HepG2 (cell line): ENCODE results near the gene RACGAP1. TPM values are rescaled to one million over a fixed set of nuclear protein-coding genes. Genes with fewer than 3 reads are reported as not detected.

Experiments
- CERS6 ChIP-seq: sonication (generic); formaldehyde crosslinking; IDR thresholded peaks from 2 replicates; pipeline ENCODE4 v1.5.0; 2020; ENCODE audit warnings: missing genetic modification reagents
- JARID2 ChIP-seq: sonication (generic); formaldehyde crosslinking; IDR thresholded peaks from 2 replicates; pipeline ENCODE4 v1.8.1; 2023; ENCODE audit warnings: missing genetic modification reagents, inconsistent platforms; ENCODE audit not compliant: insufficient replicate concordance
- KDM3A ChIP-seq: IDR thresholded peaks from 2 replicates; pipeline ENCODE4 v1.6.1; 2018; ENCODE audit warnings: low read depth, missing compliant biosample characterization
- KLF16 ChIP-seq, 2 experiments: sonication (generic) in 1 of 2; formaldehyde crosslinking in 1 of 2; IDR thresholded peaks; 2 replicates each; pipeline versions ENCODE4 v1.6.1 to v1.8.0; 2016 to 2023; ENCODE audit warnings: missing genetic modification reagents in 2 of 2, missing compliant biosample characterization in 1 of 2
- NFKBIZ ChIP-seq: IDR thresholded peaks from 2 replicates; pipeline ENCODE4 v1.6.1; 2018; ENCODE audit warnings: missing genetic modification reagents, missing compliant biosample characterization
- RFX1 ChIP-seq: fragments of 450-650 bp; IDR thresholded peaks from 2 replicates; pipeline ENCODE4 v1.6.1; 2017
- SOX5 ChIP-seq: IDR thresholded peaks from 2 replicates; pipeline ENCODE4 v1.6.1; 2016; ENCODE audit warnings: borderline replicate concordance
- TAF15 ChIP-seq: fragments of 200-400 bp; formaldehyde crosslinking; IDR thresholded peaks from one replicate; pipeline ENCODE4 v1.6.1; 2018; ENCODE audit warnings: mild to moderate bottlenecking, low read depth, low read length; ENCODE audit not compliant: poor library complexity, severe bottlenecking
- TRAFD1 ChIP-seq: sonication (generic); formaldehyde crosslinking; IDR thresholded peaks from 2 replicates; pipeline ENCODE4 v1.5.1; 2020; ENCODE audit warnings: missing genetic modification reagents, mild to moderate bottlenecking, borderline replicate concordance
- ZBTB34 ChIP-seq: sonication (generic); formaldehyde crosslinking; IDR thresholded peaks from 2 replicates; pipeline ENCODE4 v1.8.0; 2022; ENCODE audit warnings: mild to moderate bottlenecking, missing genetic modification reagents
- ZFP41 ChIP-seq: sonication (generic); formaldehyde crosslinking; IDR thresholded peaks from 2 replicates; pipeline ENCODE4 v1.4.0; 2020; ENCODE audit warnings: mild to moderate bottlenecking, missing genetic modification reagents, borderline replicate concordance
- ZNF34 ChIP-seq: sonication (generic); formaldehyde crosslinking; IDR thresholded peaks from 2 replicates; pipeline ENCODE4 v1.4.0; 2020; ENCODE audit warnings: mild to moderate bottlenecking, missing genetic modification reagents, borderline replicate concordance
- ZNF556 ChIP-seq: sonication (generic); formaldehyde crosslinking; IDR thresholded peaks from 2 replicates; pipeline ENCODE4 v1.4.0; 2020; ENCODE audit warnings: mild to moderate bottlenecking, missing genetic modification reagents, borderline replicate concordance
- ZNF691 ChIP-seq: sonication (generic); formaldehyde crosslinking; IDR thresholded peaks from 2 replicates; pipeline ENCODE4 v1.4.0; 2020; ENCODE audit warnings: missing genetic modification reagents, low read depth, mild to moderate bottlenecking, borderline replicate concordance
- ZNF710 ChIP-seq: sonication (generic); formaldehyde crosslinking; IDR thresholded peaks from 2 replicates; pipeline ENCODE4 v1.5.0; 2020; ENCODE audit warnings: mild to moderate bottlenecking, missing genetic modification reagents, borderline replicate concordance
- ZNF784 ChIP-seq: sonication (generic); formaldehyde crosslinking; IDR thresholded peaks from 2 replicates; pipeline ENCODE4 v1.5.1; 2020; ENCODE audit warnings: missing genetic modification reagents, mild to moderate bottlenecking, borderline replicate concordance
- ZNF792 ChIP-seq: IDR thresholded peaks from 2 replicates; pipeline ENCODE4 v1.6.1; 2016
- ZNF839 ChIP-seq: sonication (generic); formaldehyde crosslinking; IDR thresholded peaks from 2 replicates; pipeline ENCODE4 v1.4.0; 2020; ENCODE audit warnings: missing genetic modification reagents, mild to moderate bottlenecking, borderline replicate concordance
- ZNF850 ChIP-seq: sonication (generic); formaldehyde crosslinking; conservative IDR thresholded peaks from 2 replicates; pipeline ENCODE4 v1.9.0; 2021; ENCODE audit warnings: mild to moderate bottlenecking, missing genetic modification reagents
- ZSCAN25 ChIP-seq: sonication (generic); formaldehyde crosslinking; IDR thresholded peaks from 2 replicates; pipeline ENCODE4 v1.8.0; 2022; ENCODE audit warnings: mild to moderate bottlenecking, missing genetic modification reagents
- polyA plus RNA-seq, 8 experiments: library from polyadenylated mRNA; depleted of rRNA in 3 of 8; stranded (reverse) in 7 of 8; unstranded in 1 of 8; fragments of >200 nt; fragmentation: Illumina TruSeq in 4 of 8; extraction: Trizol in 4 of 8; gene quantifications; 2 replicates each; pipeline versions ENCODE4 v1.2.1 to v1.2.3, GENCODE V29; 2011 to 2016; ENCODE audit warnings: low read depth in 4 of 8, missing spikeins in 1 of 8, mixed read lengths in 1 of 8; ENCODE audit not compliant: insufficient read depth in 1 of 8
- total RNA-seq, 5 experiments: library from RNA; depleted of rRNA; stranded (reverse); fragments of >200 nt; fragmentation: Illumina TruSeq; extraction: Trizol; gene quantifications; 2 replicates each; pipeline ENCODE4 v1.2.3, GENCODE V29; 2016; ENCODE audit warnings: low read depth in 1 of 5

Gene RACGAP1
- total and polyA plus RNA-seq, 2 of the 13 experiments (the other 11 are each of a cell fraction or from before 2014, with no cell fraction given), result 16.7 to 57.9 TPM

- no peak for TF ChIP-seq ZBTB34 (CRISPR knock-in tag)
- TF ChIP-seq ZNF850 (CRISPR knock-in tag), result no peak
- no peak for TF ChIP-seq TRAFD1 (CRISPR knock-in tag)
- TF ChIP-seq TAF15, result no peak
- no peak for TF ChIP-seq ZNF556 (CRISPR knock-in tag)
- TF ChIP-seq NFKBIZ, result no peak
- no peak for TF ChIP-seq CERS6 (CRISPR knock-in tag)
- TF ChIP-seq ZNF784 (CRISPR knock-in tag), result no peak
- TF ChIP-seq JARID2 (CRISPR knock-in tag), result no peak
- TF ChIP-seq ZFP41 (CRISPR knock-in tag), result 0 out of 2 replicates have a peak, but pooled peaks have one; percentile 60
- no peak for TF ChIP-seq ZNF691 (CRISPR knock-in tag)
- TF ChIP-seq SOX5 (CRISPR knock-in tag), result 0 out of 2 replicates have a peak, but pooled peaks have one; percentile 8
- TF ChIP-seq ZNF792 (CRISPR knock-in tag), result 0 out of 2 replicates have a peak, but pooled peaks have one; percentile 45
- TF ChIP-seq ZNF710 (CRISPR knock-in tag), result peak; percentile 37; the same call in 1 of the 2 replicates
- TF ChIP-seq ZNF839, result 0 out of 2 replicates have a peak, but pooled peaks have one; percentile 85
- TF ChIP-seq ZSCAN25 (CRISPR knock-in tag), result peak; percentile 23; the same call in 1 of the 2 replicates
- TF ChIP-seq KDM3A (CRISPR knock-in tag), result 0 out of 2 replicates have a peak, but pooled peaks have one; percentile 59
- no peak for TF ChIP-seq KLF16 (CRISPR knock-in tag; IDR thresholded peaks at IDR 0.05)
- TF ChIP-seq ZNF34 (CRISPR knock-in tag), result peak; percentile 35; the same call in 1 of the 2 replicates
- no peak for TF ChIP-seq RFX1
Observed at GRCh38 chr12:49967042-49967776, 58.1 kb downstream of the RACGAP1 start (continued).
